Measurements from ENCODE around the gene APPBP2. TPM values are rescaled to one million over a fixed set of nuclear protein-coding genes. Genes with fewer than 3 reads are reported as not detected.

The APPBP2 gene
- total and polyA plus RNA-seq, 2 of the 8 experiments (the other 6 are each of a cell fraction or from before 2014, with no cell fraction given): 3.3 to 18.0 TPM

- H3K79me2 ChIP-seq (ENCODE audit: control insufficient read depth in 1 of 2, insufficient read depth in 2 of 2, low read length in 2 of 2): peaks cover under 1 to 10% of the 10 kb centered on the region in 2 experiments; a peak in 3 of 4 replicates
- FAIRE-seq (no peak), DNase-seq (ENCODE audit: low read depth in 1 of 2, low spot score in 2 of 2) (no peak)
- ChIA-PET CTCF (ENCODE audit: partially characterized antibody) (interaction anchor here (0.8 to 1.6 kb wide), 4 partner anchors 9 to 164 kb away, joined by 3 to 6 read pairs (median 3); no protein-coding TSS in a partner anchor), POLR2A (ENCODE audit: partially characterized antibody) (interaction anchor here (2.7 kb wide), 1 partner anchor 11 kb away, joined by 8 read pairs; no protein-coding TSS in a partner anchor)
- no peak overlapping the region for H3K56ac ChIP-seq (replicated peaks; ENCODE audit: insufficient read length, low read depth, low read length)
- no peaks in the 10 kb centered on the region for H3K27me3 ChIP-seq (replicated peaks in 1 of 4; ENCODE audit: control insufficient read depth in 3 of 4, extremely low read depth in 1 of 4, insufficient read depth in 3 of 4, low read length in 3 of 4)
- H2BK120ac ChIP-seq (replicated peaks; ENCODE audit: low read depth, low read length): no peak overlapping the region
- H3K9me3 ChIP-seq (ENCODE audit: insufficient read depth in 2 of 2, low read depth in 1 of 2, low read length in 1 of 2): no peaks in the 10 kb centered on the region
- 87% methylated on average over 4 of the region's 4 CpGs; no CpG with 5 or more reads in 1 of the 2 experiments for WGBS, 2 experiments (ENCODE audit: extremely low coverage in 1 of 2, insufficient coverage in 1 of 2, insufficient read length in 1 of 2, insufficient replicate concordance in 2 of 2, low coverage in 1 of 2, low lambda C conversion rate in 2 of 2, missing lambda C conversion rate in 1 of 2)
- H2AFZ ChIP-seq (ENCODE audit: low read length): no peak overlapping the region
- H3K27ac ChIP-seq (ENCODE audit: low read depth, low read length): no peak overlapping the region
- no peak overlapping the region for H3K4me2 ChIP-seq (ENCODE audit: insufficient read depth in 1 of 2, low read depth in 2 of 2, low read length in 2 of 2)
- H2BK5ac ChIP-seq (ENCODE audit: low read depth, low read length): no peak overlapping the region
- no peak overlapping the region for H4K91ac ChIP-seq (replicated peaks; ENCODE audit: insufficient read length, low read length)
- no peak overlapping the region for H4K8ac ChIP-seq (ENCODE audit: extremely low read depth, insufficient read depth, low read length)
- H3K36me3 ChIP-seq (ENCODE audit: control insufficient read depth in 2 of 4, insufficient read depth in 4 of 4, low read length in 3 of 4): no peaks in the 10 kb centered on the region
- H3K4me1 ChIP-seq (replicated peaks in 1 of 4; ENCODE audit: control insufficient read depth in 3 of 4, insufficient read depth in 4 of 4, low read length in 3 of 4): no peaks in the 10 kb centered on the region; a peak in 2 of 7 replicates
- no peak overlapping the region for H3K14ac ChIP-seq (ENCODE audit: insufficient read length)
- H3K4me3 ChIP-seq (ENCODE audit: extremely low read depth in 1 of 4, insufficient read depth in 2 of 4, low read depth in 3 of 4, low read length in 4 of 4): no peak overlapping the region
- no peaks in the 10 kb centered on the region for H4K20me1 ChIP-seq (replicated peaks in 1 of 2; ENCODE audit: control insufficient read depth in 1 of 2, insufficient read depth in 2 of 2, low read length in 2 of 2)
- no peak overlapping the region for H2AK5ac ChIP-seq (ENCODE audit: low read depth, low read length)
- H3K23me2 ChIP-seq (ENCODE audit: low read depth, low read length): peaks cover 13% of the 10 kb centered on the region
- H3K9ac ChIP-seq (replicated peaks in 1 of 4; ENCODE audit: extremely low read depth in 1 of 4, low read depth in 3 of 4, low read length in 3 of 4): no peak overlapping the region
- no peak overlapping the region for H2BK20ac ChIP-seq (ENCODE audit: low read length)
- no peak overlapping the region for H2BK15ac ChIP-seq (ENCODE audit: low read length)
- no peak overlapping the region for H3K4ac ChIP-seq (replicated peaks; ENCODE audit: insufficient read length, low read depth, low read length)
- no peak overlapping the region for H3K18ac ChIP-seq (ENCODE audit: extremely low read depth, low read length)
- no peak overlapping the region for H4K5ac ChIP-seq (ENCODE audit: insufficient read length, low read depth, low read length)
- no peak overlapping the region for H2BK12ac ChIP-seq (ENCODE audit: low read depth, low read length)
- no peak overlapping the region for H3K23ac ChIP-seq (ENCODE audit: insufficient read length)
- no peaks in the 10 kb centered on the region for H3K79me1 ChIP-seq (ENCODE audit: low read depth, low read length)
- TF ChIP-seq EP300 (IDR thresholded peaks at IDR 0.05; ENCODE audit: borderline replicate concordance in 1 of 2, low read depth in 2 of 2, low read length in 2 of 2) (no peak), YY1 (IDR thresholded peaks at IDR 0.05; ENCODE audit: low read depth, low read length) (no peak), GTF2F1 (IDR thresholded peaks at IDR 0.05; ENCODE audit: borderline replicate concordance, low read depth, low read length) (no peak), TBP (IDR thresholded peaks at IDR 0.05; ENCODE audit: low read depth, low read length) (no peak), CHD1 (IDR thresholded peaks at IDR 0.05; ENCODE audit: low read depth, low read length) (no peak), RAD21 (IDR thresholded peaks at IDR 0.05 in 1 of 2, conservative IDR thresholded peaks at IDR 0.05 in 1 of 2; ENCODE audit: low read depth in 2 of 2, low read length in 2 of 2) (no peak)
Measured at GRCh38 chr17:60395508-60396065, 130.5 kb downstream of the APPBP2 start.

Data from H1 (cell line).